T-helper 22 cell (primary cell): ENCODE data around the gene CHAT.

Source experiments
- DNase-seq: peaks from one replicate; pipeline ENCODE4 v3.0.0-alpha.2; 2020; ENCODE audit warnings: low read depth

The CHAT gene

GRCh38 chr10:49631975-49632374, 18.1 kb downstream of the CHAT start:
- DNase-seq = no peak

- DNase-seq = no peak
Measured at GRCh38 chr10:49632406-49633317, 18.8 kb downstream of the CHAT start.

GRCh38 chr10:49633327-49634068, 19.7 kb downstream of the CHAT start:
- no peak for DNase-seq

DNA sequence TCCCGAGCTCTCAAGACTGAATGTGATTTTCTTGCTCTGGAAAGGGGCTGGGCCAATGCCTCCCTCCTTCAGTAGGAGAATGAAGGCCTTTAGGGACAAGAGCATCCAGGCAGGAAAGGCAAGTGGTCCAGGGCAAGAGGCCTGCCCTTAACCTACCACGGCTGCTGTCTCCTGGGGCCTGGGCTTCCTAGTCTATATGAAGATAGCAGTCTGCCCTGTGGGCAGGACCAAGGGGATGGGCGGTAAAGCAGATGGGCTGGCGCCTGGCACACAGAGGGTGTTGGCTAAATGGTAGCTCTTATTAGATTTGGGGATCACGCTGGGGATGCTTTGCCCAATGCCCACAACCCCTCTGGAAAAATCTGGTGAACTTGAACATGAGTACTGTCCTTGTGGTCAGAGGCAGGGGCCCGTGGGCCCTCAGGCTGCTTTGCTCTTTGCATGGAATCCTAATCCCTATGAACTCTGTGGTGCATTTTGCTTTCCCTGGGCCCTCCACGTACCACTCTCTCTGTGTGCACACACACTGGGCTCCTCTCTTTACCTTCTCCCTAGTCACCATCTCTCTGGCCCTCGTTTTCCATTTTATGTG, 20.3 kb downstream of the CHAT start:
- DNase-seq = no peak

DNA sequence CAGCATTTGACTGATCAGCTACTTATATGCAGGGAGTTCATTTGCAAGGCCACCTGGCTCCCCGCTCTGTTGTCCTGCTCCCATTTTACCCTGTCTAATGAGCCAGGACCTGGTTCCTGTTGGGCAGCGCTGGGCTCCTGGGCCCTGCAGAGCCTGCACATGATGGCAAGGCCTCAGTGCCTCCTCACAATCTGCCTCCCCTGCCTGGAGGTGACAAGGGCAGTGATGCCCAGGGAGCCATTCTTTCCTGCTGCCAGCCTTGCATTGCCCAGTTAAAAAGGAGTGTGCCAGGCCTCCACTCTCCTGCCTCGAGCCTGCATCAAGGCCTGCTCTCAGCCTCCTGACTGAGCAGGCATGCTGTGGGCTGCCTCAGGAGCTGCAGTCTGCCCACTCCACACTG, 28.5 kb downstream of the CHAT start:
- no peak for DNase-seq

- DNase-seq = no peak
Measured at GRCh38 chr10:49643241-49644034, 29.6 kb downstream of the CHAT start.

GRCh38 chr10:49644035-49644646, 30.3 kb downstream of the CHAT start:
- DNase-seq = no peak

DNA sequence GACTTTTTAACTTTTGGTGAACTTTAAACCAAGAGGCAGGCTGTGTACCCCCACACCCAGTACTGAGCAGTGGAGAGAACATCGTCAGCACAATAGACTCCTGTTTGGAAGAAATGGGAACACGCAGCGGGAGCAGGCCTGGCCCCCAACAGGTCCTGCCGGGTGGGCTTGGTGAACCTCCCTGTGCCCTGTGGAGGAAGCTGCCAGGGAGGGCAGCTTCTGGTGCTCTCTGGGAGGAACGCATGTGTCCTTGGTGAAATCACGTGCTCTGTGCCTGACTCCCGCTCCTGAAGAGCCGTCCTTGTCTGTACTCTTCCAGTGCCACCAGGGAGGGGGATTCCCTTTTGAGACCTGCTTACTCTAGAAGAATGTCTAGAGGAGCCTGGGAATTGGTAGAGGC, 31.6 kb downstream of the CHAT start:
- no peak for DNase-seq

DNA sequence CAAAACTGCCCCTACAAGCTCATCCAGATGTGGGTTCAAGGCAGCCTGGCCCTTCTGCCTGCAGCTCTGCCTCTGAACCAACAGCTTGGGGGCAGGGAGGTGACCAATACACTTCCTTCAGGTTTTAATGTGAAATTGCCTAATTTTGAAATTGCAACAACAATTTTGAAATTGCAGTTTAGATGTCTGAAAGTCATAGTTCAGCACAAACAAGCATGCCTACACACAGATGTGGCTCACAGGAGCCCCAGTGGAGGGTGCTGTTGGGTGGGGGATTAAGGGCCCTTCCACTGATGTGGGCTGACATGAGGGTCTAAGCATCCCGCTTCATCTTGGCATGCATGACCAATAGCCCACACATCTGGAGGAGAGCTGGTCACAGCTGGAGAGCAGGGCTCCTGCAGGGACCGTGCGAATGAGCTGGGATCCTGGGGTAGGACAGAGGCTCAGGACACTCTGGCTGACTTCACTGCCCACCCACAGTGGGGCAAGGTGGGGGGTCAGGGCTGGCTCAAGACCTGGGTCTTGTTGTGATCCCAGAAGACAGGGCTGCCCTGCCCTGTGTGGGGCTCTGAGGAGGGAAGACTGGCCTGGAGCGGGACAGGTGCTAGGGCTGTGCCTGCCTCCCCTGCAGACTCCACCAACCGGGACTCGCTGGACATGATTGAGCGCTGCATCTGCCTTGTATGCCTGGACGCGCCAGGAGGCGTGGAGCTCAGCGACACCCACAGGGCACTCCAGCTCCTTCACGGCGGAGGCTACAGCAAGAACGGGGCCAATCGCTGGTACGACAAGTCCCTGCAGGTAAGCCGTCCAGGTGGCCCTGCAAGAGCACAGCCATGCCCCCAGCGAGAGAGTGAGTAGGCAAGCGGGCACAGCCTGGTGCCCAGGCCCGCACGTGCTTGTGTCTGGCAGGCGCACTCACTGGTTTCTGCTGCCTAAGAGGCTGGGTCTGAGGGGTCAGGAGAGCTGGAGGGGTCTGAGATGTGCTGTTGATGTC, 32.3 kb downstream of the CHAT start:
- DNase-seq = no peak

DNA sequence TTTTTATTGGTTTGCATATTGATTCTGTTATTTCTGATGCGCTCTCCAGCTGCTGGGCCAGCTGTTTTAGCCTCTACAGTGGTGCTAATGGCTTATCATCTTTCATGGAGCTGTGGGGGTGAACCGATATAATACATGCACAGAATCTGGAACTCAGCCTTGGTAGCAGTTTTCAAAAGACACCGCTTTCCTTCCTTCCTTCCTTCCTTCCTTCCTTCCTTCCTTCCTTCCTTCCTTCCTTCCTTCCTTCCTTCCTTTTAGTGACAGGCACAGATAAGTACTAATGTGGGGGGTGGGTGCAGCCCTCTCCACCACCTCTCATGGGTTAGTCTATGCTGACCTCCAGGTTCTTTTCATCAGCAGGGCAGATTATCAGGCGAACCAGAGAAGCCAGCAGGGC, 33.7 kb downstream of the CHAT start:
- no peak for DNase-seq

GRCh38 chr10:49647985-49648795, 34.4 kb downstream of the CHAT start:
- no peak for DNase-seq

DNA sequence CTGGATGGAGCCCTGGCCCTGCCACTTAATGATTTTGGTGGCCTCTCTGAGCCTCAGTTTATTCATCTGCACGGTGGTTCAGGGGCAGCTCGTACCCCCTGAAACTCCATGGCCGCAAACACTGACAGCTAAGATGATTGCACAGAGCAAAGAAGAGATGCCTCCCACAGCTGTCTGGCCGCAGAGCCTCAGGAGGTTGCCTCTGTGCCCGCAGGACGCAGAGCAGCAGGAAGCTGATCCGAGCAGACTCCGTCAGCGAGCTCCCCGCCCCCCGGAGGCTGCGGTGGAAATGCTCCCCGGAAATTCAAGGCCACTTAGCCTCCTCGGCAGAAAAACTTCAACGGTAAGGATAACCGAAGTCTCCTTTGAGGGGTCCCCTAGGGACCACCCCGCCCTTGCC, 35.5 kb downstream of the CHAT start:
- DNase-seq = no peak

DNA sequence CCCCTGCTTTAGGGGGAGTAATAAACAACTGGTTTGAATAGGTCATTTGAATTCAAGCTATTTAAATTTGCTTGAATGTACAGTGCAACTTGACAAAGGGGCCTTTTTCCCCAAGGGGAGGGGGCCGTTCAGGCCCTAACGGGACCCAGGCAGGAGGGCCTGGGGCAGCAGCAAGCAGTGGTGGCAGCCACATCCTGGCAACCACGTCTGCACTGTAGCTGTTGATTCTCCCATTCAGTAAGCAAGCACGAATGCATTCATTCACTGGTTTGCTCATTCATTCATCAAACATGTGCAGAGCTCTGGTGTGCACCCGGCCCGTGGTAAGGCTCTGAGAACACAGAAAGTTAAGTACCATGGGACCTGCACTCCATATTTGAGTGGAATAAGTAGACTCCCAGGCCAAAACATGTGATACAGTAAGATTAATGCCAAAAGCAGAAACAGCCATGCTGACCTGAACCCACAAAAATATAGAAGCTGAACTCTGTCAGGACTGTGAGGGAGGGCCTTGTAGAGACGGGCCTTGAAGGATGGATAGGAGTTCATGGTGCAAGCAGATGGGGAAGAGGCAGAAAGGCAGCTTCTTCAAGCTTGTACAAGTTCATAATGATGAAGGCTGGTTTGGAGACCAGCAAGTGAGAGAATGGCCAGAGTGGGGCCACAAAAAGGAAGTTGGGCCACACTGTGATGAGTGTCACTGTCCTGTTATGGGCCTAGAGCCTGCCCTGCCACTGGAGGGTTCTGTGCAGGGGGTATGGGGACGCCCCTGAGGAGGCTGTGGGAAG, 36.3 kb downstream of the CHAT start:
- no peak for DNase-seq

DNA sequence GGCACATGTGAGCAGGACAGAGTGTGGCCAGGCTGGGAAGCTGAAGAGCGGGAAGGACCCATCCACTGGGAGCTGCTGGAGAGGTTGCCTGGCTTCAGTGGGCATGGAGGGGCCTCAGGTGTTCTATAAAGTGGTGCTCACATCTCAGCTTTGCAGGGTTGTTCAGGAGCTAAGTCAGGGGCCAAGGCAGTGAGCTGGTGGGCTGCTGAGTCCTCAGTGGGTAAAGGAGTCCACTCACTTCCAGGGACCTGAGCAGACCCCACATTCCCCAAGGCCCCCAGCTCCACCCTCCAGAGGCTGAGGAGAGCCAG, 36.8 kb downstream of the CHAT start:
- DNase-seq = no peak

DNA sequence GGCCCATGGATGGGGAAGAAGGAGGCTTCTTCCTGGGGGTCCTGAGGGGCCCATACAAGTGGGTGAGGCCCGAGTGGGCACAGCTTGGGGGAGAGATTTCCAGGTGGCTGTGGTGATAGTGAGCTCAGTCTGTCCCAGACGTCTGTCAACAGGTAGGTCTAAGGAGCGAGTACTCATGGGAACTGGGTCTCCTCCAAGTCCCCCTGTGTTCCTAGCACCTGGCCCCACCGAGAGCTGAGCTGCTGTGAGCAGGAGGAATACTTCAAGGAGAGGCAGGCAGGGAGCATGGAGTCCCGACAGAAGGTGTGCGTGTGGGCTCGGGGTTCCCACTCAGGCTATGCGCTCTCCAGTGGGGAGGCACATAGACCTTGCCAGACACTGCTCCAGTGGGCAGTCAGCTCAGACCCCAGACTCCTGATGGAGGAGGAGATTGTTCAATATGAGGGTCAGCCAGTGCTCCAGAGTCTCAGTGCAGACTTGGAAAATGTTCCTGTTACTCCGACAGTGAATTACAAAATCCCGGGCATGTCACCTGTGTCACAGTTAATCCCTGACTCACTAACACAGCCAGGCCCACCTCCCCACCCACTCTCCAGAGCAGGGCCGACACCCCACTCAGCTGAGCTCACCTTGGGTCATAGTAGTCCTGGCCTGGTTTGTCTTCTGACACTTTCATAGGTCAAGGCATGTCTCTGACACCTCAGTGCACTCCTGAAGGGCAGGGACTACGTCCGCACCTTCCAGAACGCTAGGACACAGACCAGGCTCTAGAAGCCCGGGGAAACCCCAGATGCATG, 37.4 kb downstream of the CHAT start:
- no peak for DNase-seq

- DNase-seq = no peak
Measured at GRCh38 chr10:49651917-49652316, 38.1 kb downstream of the CHAT start.

DNA sequence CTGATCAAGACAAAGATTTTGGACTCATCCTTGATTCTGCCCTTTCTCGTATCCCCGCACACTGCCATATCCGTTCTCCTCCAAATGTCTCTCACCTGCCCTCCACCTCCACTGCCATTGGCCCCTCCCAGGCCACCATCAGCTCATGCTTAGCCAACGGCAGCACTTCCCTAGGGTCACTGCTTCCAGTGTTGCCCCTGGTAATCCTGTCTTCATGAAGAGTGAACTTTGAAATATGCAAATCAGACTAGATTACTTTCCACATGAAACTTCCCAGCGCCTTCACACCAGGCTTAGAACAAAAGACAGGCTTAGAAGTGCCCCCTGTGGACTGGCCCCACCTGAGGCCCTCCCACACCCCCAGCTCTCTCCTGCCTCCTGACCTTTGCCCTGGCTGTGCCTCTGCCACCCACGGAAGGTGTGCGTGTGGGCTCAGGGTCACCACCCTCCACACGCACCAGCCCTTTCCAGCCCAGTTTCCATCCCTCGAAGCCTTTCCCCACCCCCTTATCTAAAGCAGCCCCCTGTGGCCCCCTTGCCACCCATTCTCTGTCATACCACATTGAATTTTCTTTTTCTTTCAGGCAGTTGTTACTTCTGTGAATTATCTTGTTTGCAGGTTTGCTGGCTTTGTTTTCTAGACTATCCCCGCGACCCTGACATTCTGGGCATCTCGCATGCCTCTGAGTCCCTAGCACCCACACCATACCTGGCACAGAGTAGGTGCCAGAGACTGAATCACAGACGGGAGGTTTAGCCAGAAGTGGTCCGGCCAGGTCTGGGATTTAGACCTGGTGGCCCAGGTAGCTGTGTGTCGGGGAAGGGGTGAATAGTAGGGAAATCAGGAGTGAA, 38.8 kb downstream of the CHAT start:
- no peak for DNase-seq
